GM21717 (cell line): ENCODE measurements around the gene PROCA1.

Source experiments
- ATAC-seq: cut with Tn5 transposase; IDR thresholded peaks from one replicate; pipeline ENCODE4 v1.9.1; 2021; ENCODE audit warnings: mild to moderate bottlenecking, moderate library complexity; ENCODE audit not compliant: unreplicated experiment

Gene PROCA1

GRCh38 chr17:28710861-28711722 is 596 bp downstream of the PROCA1 start:
- peak; percentile 63 for ATAC-seq

- no peak for ATAC-seq
These were observed 4.4 kb downstream of the PROCA1 start for GRCh38 chr17:28707339-28707720.

GRCh38 chr17:28706471-28707338 is 5.0 kb downstream of the PROCA1 start:
- no peak for ATAC-seq

GRCh38 chr17:28705728-28706334 is 5.9 kb downstream of the PROCA1 start:
- no peak for ATAC-seq

GRCh38 chr17:28705074-28705659 is 6.5 kb downstream of the PROCA1 start:
- no peak for ATAC-seq

GRCh38 chr17:28704219-28704858 is 7.3 kb downstream of the PROCA1 start:
- ATAC-seq, result no peak

- ATAC-seq, result no peak
These were observed 8.0 kb downstream of the PROCA1 start for GRCh38 chr17:28703552-28704218.

GRCh38 chr17:28702752-28703150 is 8.9 kb downstream of the PROCA1 start:
- ATAC-seq, result no peak

GRCh38 chr17:28702026-28702751 is 9.5 kb downstream of the PROCA1 start:
- ATAC-seq, result no peak

- ATAC-seq, result no peak
These were observed 10.7 kb downstream of the PROCA1 start for GRCh38 chr17:28700830-28701492.

- ATAC-seq, result no peak
These were observed 11.4 kb downstream of the PROCA1 start for GRCh38 chr17:28700278-28700677.

- no peak for ATAC-seq
These were observed 13.3 kb downstream of the PROCA1 start for GRCh38 chr17:28698253-28698941.

GRCh38 chr17:28693869-28694268 is 17.8 kb downstream of the PROCA1 start:
- no peak for ATAC-seq

- ATAC-seq, result no peak
These were observed 22.7 kb downstream of the PROCA1 start for GRCh38 chr17:28689011-28689410.

- no peak for ATAC-seq
These were observed 23.2 kb downstream of the PROCA1 start for GRCh38 chr17:28688481-28688880.

- no peak for ATAC-seq
These were observed 25.4 kb downstream of the PROCA1 start for GRCh38 chr17:28686296-28686695.

GRCh38 chr17:28685366-28685765 is 26.3 kb downstream of the PROCA1 start:
- no peak for ATAC-seq

- ATAC-seq, result no peak
These were observed 26.7 kb downstream of the PROCA1 start for GRCh38 chr17:28684963-28685362.
